Activated CD8-positive, alpha-beta memory T cell treated with anti-CD3 and anti-CD28 coated beads, Interleukin-2, amount 50 U/mL, for 48 hours (primary cell): ENCODE data around the gene SYNE3.

ENCODE experiments used
- DNase-seq: peaks from one replicate; pipeline ENCODE4 v3.0.0-alpha.2; 2020

Gene SYNE3

DNA sequence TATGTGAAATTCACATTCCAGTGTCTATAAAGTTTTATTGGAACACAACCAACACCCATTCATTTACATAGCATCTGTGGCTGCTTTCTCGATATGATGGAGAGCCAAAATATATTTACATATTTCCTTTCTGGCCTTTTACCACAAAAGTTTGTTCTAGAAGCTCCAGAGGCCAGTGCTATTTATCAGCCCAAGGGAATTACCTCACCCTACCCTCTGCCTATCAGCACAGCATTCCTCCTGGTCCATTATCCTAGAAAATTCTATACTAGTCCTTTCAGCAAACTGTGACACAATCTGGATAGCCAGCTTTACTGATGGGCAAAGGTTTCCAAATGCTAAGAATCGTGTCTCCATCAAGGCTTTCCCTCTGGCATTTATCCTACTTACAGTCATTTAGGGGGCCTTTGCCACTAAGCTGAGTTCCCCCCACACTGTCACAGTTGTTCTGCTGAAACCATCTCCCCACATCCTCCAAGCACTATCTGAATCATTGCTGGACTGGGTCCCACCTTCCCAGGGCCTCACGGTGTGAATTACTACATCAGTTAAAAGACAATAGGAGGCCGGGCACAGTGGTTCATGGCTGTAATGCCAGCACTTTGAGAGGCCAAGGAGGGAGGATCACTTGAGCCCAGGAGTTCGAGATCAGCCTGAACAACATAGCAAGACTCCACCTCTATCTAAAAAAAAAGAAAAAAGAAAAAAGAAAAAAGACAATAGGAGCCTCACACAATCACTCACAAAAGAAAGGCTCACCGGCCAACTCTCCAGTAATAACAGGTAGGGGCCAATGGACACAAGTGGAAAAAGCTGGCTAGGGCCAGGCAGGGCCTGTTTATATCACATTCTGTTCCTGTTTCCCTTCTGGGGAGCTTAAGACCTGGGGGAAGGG lies 12.1 kb downstream of the SYNE3 start:
- no peak for DNase-seq

DNA sequence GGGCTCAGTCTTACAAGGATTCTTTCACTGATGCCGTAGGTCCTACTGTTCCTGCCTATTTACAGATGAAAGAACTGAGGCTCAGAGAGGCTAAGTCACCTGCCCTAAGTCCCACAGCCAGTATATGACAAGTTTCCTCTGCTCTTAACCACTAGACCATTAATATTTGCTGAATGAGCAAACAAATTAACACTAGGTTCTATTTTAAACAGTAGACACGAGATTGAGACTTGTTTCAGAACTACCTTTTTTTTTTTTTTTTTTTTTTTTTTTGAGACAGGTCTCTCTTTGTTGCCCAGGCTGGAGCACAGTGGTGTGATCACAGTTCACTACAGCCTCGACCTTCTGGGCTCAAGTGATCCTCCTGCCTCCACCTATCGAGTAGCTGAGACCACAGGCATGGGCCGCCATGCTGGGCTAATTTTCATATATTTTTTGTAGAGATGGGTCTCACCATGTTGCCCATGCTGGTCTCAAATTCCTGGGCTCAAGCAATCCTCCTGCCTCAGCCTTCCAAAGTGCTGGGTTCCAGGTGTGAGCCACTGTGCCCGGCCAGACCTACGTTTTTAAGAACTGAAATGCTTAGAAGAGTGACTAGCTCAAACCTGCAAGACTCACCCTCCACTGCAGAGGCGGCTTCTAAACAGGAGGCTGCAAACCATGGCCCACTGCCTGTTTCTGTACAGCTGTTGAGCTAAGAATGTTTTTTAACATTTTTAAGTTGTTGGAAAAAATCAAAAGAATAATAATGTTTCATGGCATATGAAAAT lies 12.9 kb downstream of the SYNE3 start:
- no peak for DNase-seq

DNA sequence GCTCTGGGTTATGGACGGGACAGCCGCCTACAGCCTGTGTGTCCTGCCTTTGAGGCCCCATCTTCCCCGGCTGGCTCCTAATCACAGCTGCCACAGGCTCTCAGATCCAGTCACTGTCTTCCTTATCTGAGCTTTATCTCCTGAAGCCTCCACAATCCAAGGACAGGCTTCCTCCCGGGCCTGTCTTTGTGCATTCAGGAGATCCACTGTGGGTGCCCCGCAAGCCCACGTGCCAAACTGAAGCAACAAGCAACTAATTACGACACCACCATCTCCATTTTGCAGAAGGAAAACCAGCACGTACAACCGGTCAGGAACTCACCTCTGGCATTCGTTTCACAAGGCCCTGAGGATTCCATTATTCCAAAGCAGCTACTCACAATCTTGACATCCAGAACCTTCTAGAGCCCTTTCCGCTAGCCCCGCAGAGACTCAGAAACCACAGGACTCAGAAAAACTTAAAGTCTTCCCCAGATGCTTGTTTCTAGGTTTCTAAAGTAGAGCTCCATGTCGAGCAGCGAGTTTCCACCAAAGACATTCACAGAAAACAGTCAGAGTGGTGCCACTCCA lies 14.0 kb downstream of the SYNE3 start:
- no peak for DNase-seq

DNA sequence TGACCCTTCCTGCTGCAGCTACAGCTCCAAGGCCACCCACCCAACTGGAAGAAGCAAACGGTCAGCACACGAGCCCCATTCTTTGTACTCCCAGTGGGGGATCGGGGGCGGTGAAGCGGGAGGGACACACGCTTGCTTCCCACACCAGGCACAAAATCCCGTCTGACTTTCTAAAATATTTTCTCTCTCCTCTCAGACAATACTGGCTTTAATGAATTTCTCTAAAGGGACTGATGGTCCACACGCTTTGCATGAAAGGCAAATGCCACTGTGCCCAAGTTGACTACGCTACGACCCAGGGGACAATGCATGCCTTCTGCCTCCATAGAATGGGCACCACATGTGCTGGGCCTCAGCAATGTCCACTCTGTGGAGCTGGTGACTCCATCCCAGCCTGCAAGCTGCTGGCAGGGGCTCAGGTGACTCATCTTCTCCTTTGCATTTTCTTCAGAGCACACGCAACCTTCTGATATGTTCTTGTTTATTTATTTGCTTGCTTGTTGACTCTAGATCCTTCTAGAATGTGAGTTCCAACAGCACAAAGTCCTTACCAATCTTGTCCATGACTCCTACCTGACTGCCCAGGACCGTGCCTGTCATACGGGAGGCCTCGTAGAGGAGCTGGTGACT lies 15.6 kb downstream of the SYNE3 start:
- no peak for DNase-seq

DNA sequence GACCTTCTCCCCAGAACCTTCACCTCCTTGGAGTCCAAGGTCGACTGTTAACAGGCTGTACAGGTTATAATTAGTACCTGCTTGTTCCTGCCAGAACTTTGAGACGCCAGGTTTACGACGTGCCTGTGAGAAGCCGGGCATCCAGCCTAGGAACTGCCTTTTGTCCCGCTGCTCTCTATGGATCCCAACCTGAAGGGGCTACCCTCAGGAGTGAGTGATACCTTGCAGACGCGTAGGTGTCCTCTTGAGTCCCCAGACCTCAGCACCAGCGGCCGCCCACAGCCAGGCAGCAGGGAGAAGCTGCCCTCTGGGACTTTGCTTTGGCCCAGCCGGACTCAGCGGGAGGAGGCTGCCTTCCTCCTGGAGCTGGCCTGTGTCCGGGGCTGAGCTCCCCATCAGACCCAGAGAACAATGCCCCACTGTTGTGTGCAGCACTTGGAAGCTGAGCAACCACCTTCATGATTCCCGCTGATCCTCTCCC lies 16.2 kb downstream of the SYNE3 start:
- no peak for DNase-seq

DNA sequence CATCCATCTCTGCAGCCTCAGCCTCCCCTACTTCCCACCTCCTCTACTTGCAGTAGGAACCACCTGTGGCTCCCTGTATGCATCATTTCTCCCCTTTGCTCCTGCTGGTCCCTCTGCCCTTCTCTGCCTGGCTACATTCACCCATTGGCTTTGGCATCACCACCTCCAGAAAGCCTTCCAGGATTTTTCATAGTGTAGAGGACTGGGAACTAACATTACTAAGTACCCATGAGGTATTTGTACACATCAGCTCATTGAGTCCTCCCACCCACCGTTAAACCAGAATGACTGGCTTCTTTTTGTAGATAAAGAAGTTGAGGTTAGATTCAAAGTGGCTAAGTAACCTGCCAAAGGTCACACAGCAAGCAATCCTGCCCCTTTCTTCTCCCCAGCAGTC lies 17.1 kb downstream of the SYNE3 start:
- DNase-seq: no peak

DNA sequence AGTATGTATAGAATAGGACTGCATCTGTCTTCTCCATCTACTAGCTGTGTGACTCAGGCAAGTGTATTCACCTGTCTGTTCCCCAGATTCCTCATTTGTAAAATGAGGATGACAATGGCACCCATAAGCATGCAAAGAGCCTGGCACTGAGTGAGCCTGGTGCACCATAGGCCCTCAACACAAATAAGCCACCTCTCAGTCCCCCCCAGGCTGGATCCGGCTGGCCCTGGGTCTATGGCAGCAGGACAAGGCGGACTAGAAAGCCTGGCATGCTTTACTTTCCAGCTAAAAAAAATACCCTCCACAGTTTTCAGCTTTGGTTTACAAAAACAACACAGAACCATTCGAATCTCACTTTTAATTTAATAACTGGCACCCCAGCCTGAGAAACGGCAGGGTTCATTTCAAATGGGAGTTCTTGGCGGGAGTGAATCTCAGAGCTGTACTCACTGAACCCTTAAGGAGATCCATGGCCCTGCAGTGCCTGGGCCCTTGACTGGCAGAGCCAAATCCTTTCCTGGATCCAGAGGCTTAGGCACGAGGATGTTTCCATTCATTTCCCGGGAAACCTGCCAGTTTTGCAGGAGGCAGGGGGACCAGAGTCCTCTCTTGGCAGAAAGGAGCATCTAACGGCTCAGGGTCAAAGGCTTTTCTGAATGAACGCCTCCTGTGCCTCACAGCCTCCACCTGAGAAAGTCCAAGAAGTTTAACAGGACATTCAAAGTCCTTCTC lies 17.7 kb downstream of the SYNE3 start:
- no peak for DNase-seq

DNA sequence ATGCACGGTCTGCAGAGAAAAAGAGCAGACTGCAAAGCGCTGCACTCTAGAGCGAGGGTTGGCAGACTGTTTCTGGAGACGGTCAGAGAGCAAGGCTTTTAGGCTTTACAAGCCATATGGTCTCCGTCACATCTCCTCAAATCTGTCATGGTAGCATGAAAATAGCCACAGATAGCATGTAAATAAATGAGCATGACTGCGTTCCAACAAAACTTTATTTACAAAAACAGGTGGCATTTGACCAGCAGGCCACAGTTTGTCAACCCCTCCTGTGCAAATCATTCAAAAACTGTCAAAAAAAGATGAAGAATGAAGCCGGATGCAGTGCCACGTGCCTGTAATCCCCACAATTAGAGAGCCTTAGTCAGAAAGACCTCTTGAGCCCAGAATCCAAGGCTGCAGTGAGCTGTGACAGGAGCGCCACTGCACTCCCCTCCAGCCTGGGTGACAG lies 18.9 kb downstream of the SYNE3 start:
- DNase-seq: no peak

DNA sequence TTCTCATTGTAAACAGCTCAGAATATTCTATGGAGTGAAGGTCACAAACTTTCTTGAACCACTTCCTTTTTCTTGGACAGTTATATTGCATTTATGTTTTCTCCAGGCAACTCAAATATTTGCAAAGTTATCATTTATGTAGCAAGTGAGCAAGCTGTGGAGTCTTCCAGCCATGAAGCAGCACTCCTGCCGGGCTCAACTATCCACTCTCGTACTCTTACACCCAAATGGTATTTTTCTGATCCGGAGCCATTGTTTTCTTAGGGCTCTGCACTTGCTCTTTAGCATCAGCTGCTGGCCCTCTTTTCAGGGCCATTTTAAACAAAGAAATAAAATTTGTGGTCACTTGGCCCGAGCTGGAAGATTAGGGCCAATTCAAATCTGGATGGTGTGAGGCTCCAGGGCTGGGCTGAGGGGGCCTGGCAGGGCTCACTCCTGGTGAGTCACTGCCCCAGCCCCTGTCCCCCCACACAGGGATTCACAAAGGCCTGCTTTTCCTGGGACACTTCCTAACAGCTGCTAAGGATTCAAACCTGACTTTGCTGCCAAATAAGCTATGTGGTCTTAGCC lies 19.7 kb downstream of the SYNE3 start:
- DNase-seq: no peak

DNA sequence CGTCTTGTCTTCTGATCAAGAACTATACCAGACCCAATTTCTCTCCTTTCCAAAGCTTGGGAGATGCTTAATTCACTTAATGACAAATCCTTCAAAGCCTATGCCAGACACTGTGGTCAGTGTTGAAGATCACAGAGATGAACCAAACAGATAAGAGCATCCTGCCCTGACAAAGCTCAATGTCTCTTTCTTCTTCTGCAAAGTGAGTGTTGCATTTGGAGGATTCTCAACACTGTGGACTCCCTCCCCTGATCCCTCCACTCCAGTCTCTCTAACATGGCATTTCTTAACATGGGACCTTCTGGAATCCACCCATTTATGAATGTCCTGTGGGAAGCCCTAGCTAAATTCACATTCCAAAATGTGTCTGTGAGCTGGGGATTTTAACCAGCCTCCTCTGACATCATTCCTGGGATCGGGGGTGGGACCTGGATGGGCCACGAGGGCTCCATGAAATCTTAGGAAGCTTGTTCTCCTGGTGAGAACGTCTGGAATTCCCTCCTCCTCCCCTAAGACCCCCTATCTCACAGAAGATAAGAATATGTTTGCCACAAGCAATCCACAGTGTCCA lies 20.3 kb downstream of the SYNE3 start:
- no peak for DNase-seq

DNA sequence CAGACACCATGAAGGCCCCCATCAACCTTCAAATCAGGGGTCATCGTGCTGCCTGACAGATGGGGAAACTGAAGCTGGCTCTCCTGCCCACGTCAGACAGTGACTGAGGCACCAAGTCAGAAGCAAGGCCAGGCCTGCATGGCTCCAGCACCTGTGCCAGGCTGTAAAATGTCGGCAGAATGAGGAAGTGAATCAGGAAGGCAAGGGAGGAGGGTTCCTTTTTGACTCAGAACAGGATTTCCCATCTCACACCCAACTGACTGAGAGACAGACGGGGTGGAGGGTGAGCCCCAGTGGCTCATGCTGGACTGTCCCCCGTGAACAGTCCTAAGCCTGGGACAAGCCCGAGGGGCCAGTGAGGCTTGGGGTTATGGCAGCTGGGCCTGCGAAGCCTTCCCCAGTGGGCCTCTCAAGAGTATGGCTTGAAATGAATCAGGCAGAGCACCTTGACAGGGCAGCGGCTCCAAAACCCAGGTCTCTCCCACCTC lies 20.9 kb downstream of the SYNE3 start:
- DNase-seq: no peak

DNA sequence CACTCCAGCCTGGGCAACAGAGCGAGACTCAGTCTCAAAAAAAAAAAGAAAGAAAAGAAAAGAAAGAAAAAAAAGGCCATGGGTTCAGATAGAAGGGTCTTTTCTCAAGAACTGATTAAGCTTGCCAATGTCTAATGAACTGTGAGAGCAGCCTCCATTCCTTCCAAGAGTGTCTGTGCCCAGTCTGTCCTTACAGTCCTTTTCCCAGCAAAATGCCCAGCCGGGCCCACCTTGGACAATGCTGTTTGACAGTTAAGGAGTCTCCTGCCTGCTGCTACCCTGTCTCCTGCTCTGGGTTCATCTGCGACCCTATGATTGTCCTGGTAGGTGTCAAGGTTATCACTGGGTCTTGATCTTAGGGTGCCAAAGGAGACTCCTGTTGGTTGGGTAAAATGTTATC lies 21.4 kb downstream of the SYNE3 start:
- no peak for DNase-seq

DNA sequence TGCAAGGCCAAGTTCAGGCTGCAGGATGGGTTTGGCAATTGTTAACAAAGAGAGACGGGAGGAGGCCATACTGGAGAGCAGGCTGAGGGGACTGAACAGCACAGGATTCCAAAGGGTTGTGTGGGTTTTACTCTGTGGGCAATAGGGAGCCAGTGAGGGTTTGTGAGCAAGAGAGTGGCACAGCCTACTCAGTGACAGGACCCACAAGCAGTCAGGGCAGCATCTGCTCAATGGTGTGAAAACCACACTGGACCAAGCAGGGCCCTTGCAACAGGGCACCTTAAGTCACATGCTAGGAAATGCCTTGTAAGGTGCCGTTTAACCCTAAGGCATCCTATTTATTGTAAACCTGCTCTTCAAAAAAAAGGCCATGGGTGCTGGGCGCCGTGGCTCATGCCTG lies 22.0 kb downstream of the SYNE3 start:
- DNase-seq: no peak

DNA sequence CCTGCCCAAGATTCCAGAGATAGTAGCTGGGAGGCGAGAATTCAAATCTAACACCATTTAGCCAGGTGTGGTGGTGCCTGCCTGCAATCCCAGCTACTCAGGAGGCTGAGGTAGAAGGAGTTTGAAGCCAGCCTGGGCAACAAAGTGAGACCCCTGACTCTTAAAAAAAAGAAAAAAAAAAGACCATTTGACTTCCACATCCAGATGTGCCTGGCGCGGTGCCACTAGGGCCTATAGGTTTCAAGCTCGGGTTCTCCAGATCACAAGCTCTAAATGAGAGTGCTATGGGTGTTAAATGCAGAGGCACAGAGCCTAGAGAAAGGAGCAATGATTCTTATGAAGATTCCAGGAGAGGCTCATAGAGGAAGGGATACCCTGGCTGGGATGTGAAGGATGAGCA lies 22.5 kb downstream of the SYNE3 start:
- no peak for DNase-seq

DNA sequence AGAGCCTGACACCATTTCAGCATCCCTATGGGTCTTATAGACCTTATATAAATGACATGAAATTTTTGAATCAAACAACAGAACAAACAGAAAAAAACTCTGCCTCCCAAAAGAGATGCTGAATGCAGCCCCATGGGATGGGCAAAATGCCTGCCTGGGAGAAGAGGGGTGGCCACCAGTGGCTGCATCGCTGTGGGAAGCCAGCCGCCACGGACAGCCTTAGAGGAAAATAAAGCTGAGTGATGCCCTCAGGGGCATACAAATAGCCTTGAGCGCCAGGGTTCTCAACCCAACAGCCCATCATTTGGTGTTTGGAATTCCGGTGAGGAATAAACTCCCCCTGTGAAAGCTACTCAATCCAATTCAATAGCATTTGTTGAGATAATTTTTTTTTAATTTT lies 22.9 kb downstream of the SYNE3 start:
- no peak for DNase-seq

DNA sequence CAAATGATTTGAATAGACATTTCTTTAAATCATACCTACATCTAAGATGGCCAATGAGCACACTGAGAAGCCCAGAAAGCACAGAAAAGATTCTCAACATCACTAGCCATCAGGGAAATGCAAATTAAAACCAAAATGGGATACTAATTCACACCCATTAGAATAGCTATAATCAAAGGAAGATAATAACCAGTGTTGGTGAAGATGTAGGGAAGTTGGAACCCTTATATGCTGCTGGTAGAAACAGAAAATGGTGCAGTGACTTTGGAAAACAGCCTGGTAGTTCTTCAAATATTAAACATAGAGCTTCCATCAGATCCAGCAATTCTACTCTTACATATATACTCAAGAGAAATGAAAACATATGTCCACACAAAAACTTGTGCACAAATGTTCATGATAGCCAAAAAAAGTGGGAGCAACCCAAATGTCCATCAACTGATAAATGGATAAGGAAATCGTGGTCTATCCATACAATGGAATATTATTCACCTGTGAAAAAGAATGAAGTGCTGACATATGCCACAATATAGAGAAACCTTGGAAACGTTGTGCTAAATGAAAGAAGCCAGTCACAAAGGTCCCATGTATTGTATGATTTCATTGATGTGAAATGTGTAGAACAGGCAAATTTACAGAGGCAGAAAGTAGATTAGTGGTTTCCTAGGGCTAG lies 24.4 kb downstream of the SYNE3 start:
- DNase-seq: no peak

DNA sequence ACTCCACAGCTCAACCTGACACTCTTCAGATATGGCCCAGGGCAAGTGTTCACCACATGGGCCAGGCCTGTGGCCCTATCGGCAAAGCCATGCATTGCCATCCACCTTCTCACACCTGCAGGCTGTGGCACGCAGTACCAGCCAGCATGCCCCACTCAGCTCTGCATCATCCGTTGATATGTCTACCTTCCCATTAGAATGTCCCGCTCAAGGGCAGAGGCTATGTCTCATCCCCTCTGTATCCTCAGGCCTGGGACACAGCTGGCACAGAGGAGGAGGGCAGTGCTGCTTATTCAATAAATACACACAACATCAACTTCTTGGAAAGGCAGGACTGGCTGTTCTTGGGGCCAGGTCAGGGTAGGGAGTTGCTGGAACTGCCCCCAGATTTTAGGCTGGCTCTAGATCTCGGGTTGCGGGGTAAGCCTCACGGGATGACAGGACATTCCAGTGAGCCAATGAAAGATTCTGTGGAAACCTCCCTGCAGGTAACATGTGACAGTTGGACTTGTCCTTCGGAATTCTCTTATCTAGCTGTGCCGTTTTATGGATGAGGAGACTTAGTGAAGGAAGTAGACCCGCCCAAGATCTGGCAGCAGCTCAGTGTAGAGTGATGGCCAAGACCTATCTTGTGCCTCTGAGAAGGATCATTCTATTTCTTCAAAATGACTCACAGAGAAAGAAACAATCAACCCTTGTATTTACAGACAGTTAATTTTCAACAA lies 25.6 kb downstream of the SYNE3 start:
- DNase-seq: no peak

DNA sequence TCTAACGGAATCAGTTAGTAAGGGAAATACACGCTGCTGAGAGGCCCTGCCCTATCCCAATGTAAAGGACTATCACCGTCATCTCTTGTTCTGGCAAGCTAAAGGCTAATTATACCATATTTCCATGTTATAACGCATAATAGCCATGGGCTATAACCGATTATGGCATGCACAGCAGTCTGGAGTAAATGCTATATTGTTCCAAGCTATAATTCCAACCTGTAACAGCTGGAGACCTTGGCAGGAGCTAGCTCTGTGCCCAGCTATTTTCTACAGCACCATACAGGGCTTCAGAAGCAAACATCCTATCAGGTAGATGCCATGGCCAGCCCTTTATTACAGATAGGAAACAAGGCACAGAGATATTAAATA lies 26.3 kb downstream of the SYNE3 start:
- DNase-seq: no peak

DNA sequence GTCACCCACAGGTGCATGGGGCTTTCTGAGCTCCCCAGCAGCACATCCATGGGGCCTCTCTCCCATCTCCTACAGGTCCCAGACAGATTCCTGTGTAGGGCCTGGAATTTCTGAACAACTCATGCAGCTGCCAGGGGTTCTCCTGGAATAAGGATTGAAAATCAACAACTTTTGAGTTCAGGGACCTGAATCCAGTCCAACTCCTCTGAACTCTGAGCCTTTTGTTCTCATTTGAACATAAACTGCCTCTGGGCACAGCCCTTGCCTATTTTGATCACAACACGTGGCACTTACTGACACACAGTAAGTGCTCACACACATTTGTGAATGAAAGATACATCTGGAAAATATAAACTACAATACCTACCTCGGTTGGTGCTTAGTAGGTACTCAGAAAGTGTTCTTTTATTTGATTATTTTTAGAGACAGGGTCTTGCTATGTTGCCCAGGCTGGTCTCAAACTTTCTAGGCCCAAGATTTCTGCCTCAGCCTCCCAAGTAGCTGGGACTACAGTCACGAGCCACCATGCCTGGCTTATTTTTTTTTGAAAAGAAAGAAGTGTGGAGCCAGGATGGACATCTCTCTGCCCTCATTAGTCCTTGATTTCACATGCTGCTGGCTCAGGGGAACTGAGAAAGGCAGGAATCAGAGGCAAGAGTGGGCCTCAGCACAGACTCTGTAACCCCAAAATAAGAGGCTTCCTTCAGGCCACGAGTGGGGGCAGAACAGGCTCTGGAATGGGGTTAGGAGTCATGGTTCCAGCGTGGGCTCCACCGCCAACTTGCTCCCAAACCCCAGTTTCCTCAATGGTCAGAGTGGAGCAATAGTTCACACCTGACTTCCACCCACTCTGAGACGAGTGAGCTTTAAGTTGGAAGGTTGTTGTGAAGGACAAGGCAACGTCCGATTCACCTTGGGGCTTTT lies 27.0 kb downstream of the SYNE3 start:
- no peak for DNase-seq
